ENCODE measurements around the gene ARSH. TPM values are rescaled to one million over a fixed set of nuclear protein-coding genes. Genes with fewer than 3 reads are reported as not detected.
"Not testable (repeated sequence)": the region's sequence is repeated elsewhere in the genome, so short reads cannot be mapped to it uniquely, and the experiment has no call there.

Gene ARSH
- total RNA-seq, 2 experiments from 2014 or later: not detected

- CTCF ChIA-PET: no interaction called here
- no peaks in the 10 kb centered on the region for H3K9me3 Mint-ChIP-seq (ENCODE audit: insufficient read depth)
- H3K27me3 Mint-ChIP-seq (ENCODE audit: low read depth): no peaks in the 10 kb centered on the region
- no peak overlapping the region for H3K4me3 Mint-ChIP-seq
- H3K36me3 Mint-ChIP-seq (ENCODE audit: low read depth): no peaks in the 10 kb centered on the region
- DNase-seq (no peak), ATAC-seq (no peak)
- no peaks in the 10 kb centered on the region for H3K4me1 Mint-ChIP-seq (ENCODE audit: low read depth)
- POLR2A ChIA-PET: no interaction called here
- no peak overlapping the region for H3K27ac Mint-ChIP-seq
Observed at GRCh38 chrX:2974961-2975360, 31.4 kb upstream of the ARSH start.

DNA sequence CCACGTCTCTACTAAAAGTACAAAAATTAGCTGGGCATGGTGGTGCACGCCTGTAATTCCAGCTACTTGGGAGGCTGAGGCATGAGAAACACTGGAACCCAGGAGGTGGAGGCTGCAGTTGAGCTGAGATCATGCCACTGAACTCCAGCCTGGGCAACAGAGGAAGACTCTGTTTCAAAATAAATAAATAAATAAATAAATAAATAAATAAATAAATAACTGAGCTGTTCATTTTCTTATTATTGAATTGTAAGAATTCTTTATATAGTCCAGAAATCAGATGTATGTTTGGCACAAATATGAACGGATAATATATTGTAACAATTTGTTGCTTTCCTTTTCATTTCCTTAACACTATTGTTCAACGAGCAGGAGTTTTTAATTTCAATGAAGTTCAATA is 27.7 kb upstream of the ARSH start:
- H3K27me3 Mint-ChIP-seq (ENCODE audit: low read depth); CTCF ChIA-PET; POLR2A ChIA-PET: not testable (repeated sequence)

DNA sequence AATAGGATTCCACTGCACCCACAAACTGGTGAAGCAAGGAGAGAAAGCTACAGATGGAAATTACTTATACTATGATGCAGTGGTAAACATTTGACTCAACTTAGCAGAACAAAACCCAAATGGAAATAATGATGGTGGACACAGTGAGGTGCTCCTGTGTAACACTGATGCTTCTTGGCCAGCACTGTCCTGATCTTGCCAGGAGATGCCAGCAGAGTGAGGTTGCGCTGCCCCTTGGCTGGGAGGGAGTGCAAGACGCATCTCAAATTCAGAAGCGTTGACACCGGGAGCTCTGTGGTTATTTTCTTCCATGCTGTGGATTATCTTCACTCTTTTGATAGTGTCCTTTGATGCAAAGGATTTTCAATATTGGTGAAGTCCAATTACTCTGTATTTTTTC is 22.0 kb upstream of the ARSH start:
- POLR2A ChIA-PET: no interaction called here
- H3K36me3 Mint-ChIP-seq (ENCODE audit: low read depth): no peaks in the 10 kb centered on the region
- H3K9me3 Mint-ChIP-seq (ENCODE audit: insufficient read depth): no peaks in the 10 kb centered on the region
- H3K27me3 Mint-ChIP-seq (ENCODE audit: low read depth): no peaks in the 10 kb centered on the region
- CTCF ChIA-PET: no interaction called here
- H3K27ac Mint-ChIP-seq: no peak overlapping the region
- H3K4me3 Mint-ChIP-seq: no peak overlapping the region
- DNase-seq (no peak), ATAC-seq (no peak)
- no peaks in the 10 kb centered on the region for H3K4me1 Mint-ChIP-seq (ENCODE audit: low read depth)

More for the DNA sequence above, 27.7 kb upstream of the ARSH start:
- H3K4me3 Mint-ChIP-seq; H3K4me1 Mint-ChIP-seq (ENCODE audit: low read depth); ATAC-seq; H3K9me3 Mint-ChIP-seq (ENCODE audit: insufficient read depth); H3K36me3 Mint-ChIP-seq (ENCODE audit: low read depth); DNase-seq; H3K27ac Mint-ChIP-seq: not testable (repeated sequence)

- ATAC-seq: no peak
- POLR2A ChIA-PET: no interaction called here
- H3K27ac Mint-ChIP-seq: no peak overlapping the region
- no peaks in the 10 kb centered on the region for H3K36me3 Mint-ChIP-seq (ENCODE audit: low read depth)
- no peaks in the 10 kb centered on the region for H3K9me3 Mint-ChIP-seq (ENCODE audit: insufficient read depth)
- CTCF ChIA-PET: no interaction called here
- H3K27me3 Mint-ChIP-seq (ENCODE audit: low read depth): no peaks in the 10 kb centered on the region
- no peaks in the 10 kb centered on the region for H3K4me1 Mint-ChIP-seq (ENCODE audit: low read depth)
- no peak for DNase-seq
- no peak overlapping the region for H3K4me3 Mint-ChIP-seq
Observed at GRCh38 chrX:2989565-2989964, 16.8 kb upstream of the ARSH start.

- Mint-ChIP-seq H3K4me1 (ENCODE audit: low read depth) (no peaks in the 10 kb centered on the region), H3K36me3 (ENCODE audit: low read depth) (no peaks in the 10 kb centered on the region), H3K27me3 (ENCODE audit: low read depth) (no peaks in the 10 kb centered on the region), H3K4me3 (no peak overlapping the region), H3K27ac (no peak overlapping the region), H3K9me3 (ENCODE audit: insufficient read depth) (peaks cover 9% of the 10 kb centered on the region)
- no peak for ATAC-seq
- no peak for DNase-seq
- ChIA-PET POLR2A (no interaction called here), CTCF (no interaction called here)
Observed at GRCh38 chrX:3010532-3010931, 4.2 kb downstream of the ARSH start.

DNA sequence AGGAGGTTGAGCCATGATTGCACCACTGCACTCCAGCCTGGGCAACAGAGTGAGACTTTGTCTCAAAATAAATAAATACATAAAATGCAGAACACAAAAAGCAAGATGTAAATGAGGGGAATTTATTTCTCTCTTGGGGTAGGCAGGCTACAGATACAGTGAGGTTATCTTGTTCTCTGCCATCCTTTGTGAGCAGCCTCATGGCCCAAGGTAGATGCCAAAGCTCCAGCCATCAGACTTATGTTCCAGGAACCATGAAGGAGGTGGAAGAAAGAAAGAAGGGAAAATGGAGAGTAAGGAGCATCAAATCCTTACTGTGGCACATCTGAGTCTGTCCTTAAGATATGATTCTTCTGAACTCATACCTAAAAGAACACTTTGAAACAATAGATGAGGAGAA is 11.1 kb downstream of the ARSH start:
- Mint-ChIP-seq H3K9me3 (ENCODE audit: insufficient read depth) (no peaks in the 10 kb centered on the region), H3K36me3 (ENCODE audit: low read depth) (no peaks in the 10 kb centered on the region), H3K4me1 (ENCODE audit: low read depth) (no peaks in the 10 kb centered on the region), H3K27me3 (ENCODE audit: low read depth) (no peaks in the 10 kb centered on the region), H3K4me3 (no peak overlapping the region), H3K27ac (no peak overlapping the region)
- DNase-seq (no peak), ATAC-seq (no peak)
- ChIA-PET CTCF (no interaction called here), POLR2A (no interaction called here)

- CTCF ChIA-PET: no interaction called here
- no peak overlapping the region for H3K27ac Mint-ChIP-seq
- no peak for DNase-seq
- no peaks in the 10 kb centered on the region for H3K36me3 Mint-ChIP-seq (ENCODE audit: low read depth)
- POLR2A ChIA-PET: no interaction called here
- no peak overlapping the region for H3K4me3 Mint-ChIP-seq
- H3K4me1 Mint-ChIP-seq (ENCODE audit: low read depth): no peaks in the 10 kb centered on the region
- no peaks in the 10 kb centered on the region for H3K27me3 Mint-ChIP-seq (ENCODE audit: low read depth)
- no peak for ATAC-seq
- H3K9me3 Mint-ChIP-seq (ENCODE audit: insufficient read depth): no peaks in the 10 kb centered on the region
Observed at GRCh38 chrX:3024176-3024575, 17.8 kb downstream of the ARSH start.

DNA sequence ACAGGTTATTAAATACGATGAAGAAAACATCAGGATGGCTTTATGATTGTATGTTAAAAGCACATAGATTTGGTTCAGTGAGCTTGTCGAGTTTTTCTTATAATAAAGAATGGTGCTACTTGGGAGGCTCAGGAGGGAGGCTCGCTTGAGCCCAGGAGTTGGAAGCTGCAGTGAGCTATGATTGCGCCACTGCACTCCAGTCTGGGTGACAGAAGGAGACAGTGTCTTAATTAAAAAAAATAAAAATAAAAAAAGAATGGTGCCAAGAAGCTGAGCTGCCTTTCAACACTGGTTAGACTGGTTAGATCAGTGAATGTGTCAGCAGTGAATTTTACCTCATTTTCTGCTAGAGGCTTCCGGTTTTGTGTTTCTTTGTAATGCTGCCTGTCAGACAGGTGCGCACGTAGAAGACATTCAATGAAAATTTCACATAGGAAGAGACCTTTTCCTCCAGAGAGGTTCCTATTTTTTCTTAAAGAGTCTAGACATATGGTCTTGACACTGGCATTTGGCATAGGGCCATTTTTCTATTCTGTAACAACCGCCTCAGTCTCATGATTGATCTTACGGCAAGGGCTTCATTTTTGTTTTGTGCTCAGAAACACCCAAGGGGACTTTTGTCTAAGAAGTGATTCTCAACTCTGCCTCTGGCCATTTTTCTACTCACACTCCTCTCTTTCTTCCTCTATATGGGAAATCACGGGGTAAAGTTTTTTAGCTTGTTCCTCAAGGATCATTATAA is 19.9 kb downstream of the ARSH start:
- ChIA-PET CTCF (no interaction called here), POLR2A (no interaction called here)
- H3K36me3 Mint-ChIP-seq (ENCODE audit: low read depth): no peaks in the 10 kb centered on the region
- H3K27me3 Mint-ChIP-seq (ENCODE audit: low read depth): no peaks in the 10 kb centered on the region
- ATAC-seq: no peak
- DNase-seq: no peak
- no peak overlapping the region for H3K4me3 Mint-ChIP-seq
- no peaks in the 10 kb centered on the region for H3K9me3 Mint-ChIP-seq (ENCODE audit: insufficient read depth)
- H3K4me1 Mint-ChIP-seq (ENCODE audit: low read depth): no peaks in the 10 kb centered on the region
- no peak overlapping the region for H3K27ac Mint-ChIP-seq

DNA sequence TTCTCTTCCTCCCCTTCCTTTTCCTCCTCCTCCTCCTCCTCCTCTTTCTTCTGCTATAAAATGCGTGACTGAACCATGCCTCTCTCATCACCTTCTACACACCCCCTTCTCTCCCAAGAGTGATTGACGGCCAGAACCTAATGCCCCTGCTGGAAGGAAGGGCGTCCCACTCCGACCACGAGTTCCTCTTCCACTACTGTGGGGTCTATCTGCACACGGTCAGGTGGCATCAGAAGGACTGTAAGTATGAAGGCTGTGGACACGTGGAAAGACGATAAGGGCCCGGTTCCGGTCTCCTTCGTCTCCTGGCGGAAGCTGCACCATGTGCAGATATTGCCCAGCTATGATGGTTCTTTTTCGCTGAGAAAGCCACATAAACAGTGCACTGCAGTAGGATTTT is 22.8 kb downstream of the ARSH start:
- CTCF ChIA-PET: no interaction called here
- H3K27me3 Mint-ChIP-seq (ENCODE audit: low read depth): no peaks in the 10 kb centered on the region
- no peak overlapping the region for H3K4me3 Mint-ChIP-seq
- no peak for DNase-seq
- H3K27ac Mint-ChIP-seq: no peak overlapping the region
- no peak for ATAC-seq
- H3K36me3 Mint-ChIP-seq (ENCODE audit: low read depth): no peaks in the 10 kb centered on the region
- no peaks in the 10 kb centered on the region for H3K9me3 Mint-ChIP-seq (ENCODE audit: insufficient read depth)
- POLR2A ChIA-PET: no interaction called here
- no peaks in the 10 kb centered on the region for H3K4me1 Mint-ChIP-seq (ENCODE audit: low read depth)

GRCh38 chrX:3037218-3037617 is 30.9 kb downstream of the ARSH start:
- H3K27ac Mint-ChIP-seq: no peak overlapping the region
- no peaks in the 10 kb centered on the region for H3K9me3 Mint-ChIP-seq (ENCODE audit: insufficient read depth)
- H3K27me3 Mint-ChIP-seq (ENCODE audit: low read depth): no peaks in the 10 kb centered on the region
- ChIA-PET CTCF (no interaction called here), POLR2A (no interaction called here)
- H3K36me3 Mint-ChIP-seq (ENCODE audit: low read depth): no peaks in the 10 kb centered on the region
- no peak overlapping the region for H3K4me3 Mint-ChIP-seq
- DNase-seq (no peak), ATAC-seq (no peak)
- no peaks in the 10 kb centered on the region for H3K4me1 Mint-ChIP-seq (ENCODE audit: low read depth)

DNA sequence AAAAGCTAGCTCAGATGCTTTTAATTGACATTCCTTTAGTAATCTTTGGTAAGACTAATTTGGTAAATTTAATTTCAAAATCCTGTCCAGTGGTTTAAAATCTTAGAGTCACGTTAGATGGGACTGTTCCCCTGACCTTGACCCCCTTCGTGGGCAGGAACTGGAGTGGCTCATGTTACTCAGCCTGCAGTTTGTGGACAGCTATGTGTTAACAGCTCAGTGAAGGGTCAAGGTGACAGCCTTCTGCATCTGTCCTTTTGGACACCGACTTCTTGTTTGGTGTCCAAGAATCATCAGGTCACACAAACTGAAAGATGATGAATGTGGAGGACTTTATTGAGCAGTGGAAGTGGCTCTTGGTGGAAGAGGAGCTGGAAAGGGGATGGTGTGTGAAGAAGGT is 37.9 kb downstream of the ARSH start:
- ATAC-seq: no peak
- Mint-ChIP-seq H3K27ac (no peak overlapping the region), H3K9me3 (ENCODE audit: insufficient read depth) (no peaks in the 10 kb centered on the region), H3K4me1 (ENCODE audit: low read depth) (peaks cover 19% of the 10 kb centered on the region), H3K36me3 (ENCODE audit: low read depth) (no peaks in the 10 kb centered on the region), H3K4me3 (no peak overlapping the region), H3K27me3 (ENCODE audit: low read depth) (no peaks in the 10 kb centered on the region)
- no peak for DNase-seq
- CTCF ChIA-PET: no interaction called here
- POLR2A ChIA-PET: no interaction called here

DNA sequence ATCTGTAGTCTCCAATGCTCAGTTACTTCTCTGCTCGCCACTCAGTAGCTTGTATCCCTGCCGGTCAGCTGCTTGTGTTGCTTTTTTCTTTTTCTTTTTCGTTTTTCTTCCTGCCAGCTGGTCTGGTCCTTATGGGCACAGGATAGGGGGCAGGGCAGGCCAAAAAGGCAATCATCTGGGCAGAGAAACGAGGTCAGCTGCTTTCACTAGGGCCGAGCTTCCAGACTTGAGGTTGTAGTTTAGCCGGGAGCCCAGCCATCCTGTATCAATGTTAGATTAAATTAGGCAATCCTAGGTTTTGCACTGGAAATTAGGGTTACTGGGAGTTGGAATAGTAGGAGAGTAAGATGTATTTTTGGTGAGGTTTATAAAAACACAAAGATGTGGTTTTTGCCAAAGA is 38.3 kb downstream of the ARSH start:
- ATAC-seq (no peak), DNase-seq (no peak)
- no peaks in the 10 kb centered on the region for H3K36me3 Mint-ChIP-seq (ENCODE audit: low read depth)
- peaks cover 19% of the 10 kb centered on the region for H3K4me1 Mint-ChIP-seq (ENCODE audit: low read depth)
- H3K27ac Mint-ChIP-seq: no peak overlapping the region
- ChIA-PET CTCF (no interaction called here), POLR2A (no interaction called here)
- no peaks in the 10 kb centered on the region for H3K9me3 Mint-ChIP-seq (ENCODE audit: insufficient read depth)
- no peak overlapping the region for H3K4me3 Mint-ChIP-seq
- H3K27me3 Mint-ChIP-seq (ENCODE audit: low read depth): no peaks in the 10 kb centered on the region

All from activated CD8-positive, alpha-beta T cell treated with anti-CD3 and anti-CD28 coated beads, Interleukin-2, amount 10 ng/mL, durations not matched to agents 7 days and 5 days (primary cell).